DND-41 (cell line): ENCODE measurements around the gene PLCB4.

ENCODE experiments used
- ATAC-seq: fragments of 200-7000 bp; cut with Tn5 transposase; 3 replicates; pipeline ENCODE4 v1.9.1; 2021; ENCODE audit warnings: low read depth; ENCODE audit not compliant: insufficient read depth
- DNase-seq: peaks from one replicate; pipeline ENCODE4 v3.0.0-alpha.2; 2020
- H2AFZ ChIP-seq: 2 replicates; pipeline ENCODE4 v1.6.0; 2012; ENCODE audit warnings: low read depth, low read length
- H3K27ac ChIP-seq: 2 replicates; pipeline ENCODE4 v1.5.1; 2012; ENCODE audit warnings: low read length, inconsistent platforms
- H3K27me3 ChIP-seq: fragments of 200-600 bp; sonication (generic); 2 replicates; pipeline ENCODE4 v1.6.0; 2012; ENCODE audit warnings: low read length, mild to moderate bottlenecking, inconsistent platforms; ENCODE audit not compliant: insufficient read depth, poor library complexity
- H3K36me3 ChIP-seq: 2 replicates; pipeline ENCODE4 v1.5.1; 2012; ENCODE audit warnings: low read length, inconsistent platforms; ENCODE audit not compliant: insufficient read depth
- H3K4me1 ChIP-seq: 2 replicates; pipeline ENCODE4 v1.5.1; 2012; ENCODE audit warnings: mild to moderate bottlenecking, low read length; ENCODE audit not compliant: insufficient read depth
- H3K4me2 ChIP-seq: 2 replicates; pipeline ENCODE4 v1.6.0; 2012; ENCODE audit warnings: mild to moderate bottlenecking, moderate library complexity, low read length, inconsistent platforms; ENCODE audit not compliant: insufficient read depth
- H3K4me3 ChIP-seq, 2 experiments: fragments of 200-600 bp in 1 of 2; shearing (Covaris generic) in 1 of 2; 2 replicates each; pipeline ENCODE4 v1.5.1; 2012 to 2016; ENCODE audit warnings: inconsistent platforms in 2 of 2, low read length in 2 of 2, mild to moderate bottlenecking in 2 of 2, low read depth in 1 of 2, moderate library complexity in 1 of 2
- H3K79me2 ChIP-seq: 2 replicates; pipeline ENCODE4 v1.6.0; 2012; ENCODE audit warnings: low read length, inconsistent platforms; ENCODE audit not compliant: insufficient read depth
- H3K9ac ChIP-seq: 2 replicates; pipeline ENCODE4 v1.6.0; 2012; ENCODE audit warnings: low read depth, mild to moderate bottlenecking, inconsistent platforms, low read length, moderate library complexity
- H3K9me3 ChIP-seq: 2 replicates; pipeline ENCODE4 v1.5.1; 2012; ENCODE audit warnings: low read length, moderate library complexity, mild to moderate bottlenecking, inconsistent platforms; ENCODE audit not compliant: insufficient read depth, severe bottlenecking
- H4K20me1 ChIP-seq: 2 replicates; pipeline ENCODE4 v1.6.0; 2012; ENCODE audit warnings: low read length; ENCODE audit not compliant: insufficient read depth
- EZH2 ChIP-seq: IDR thresholded peaks from 3 replicates; pipeline ENCODE4 v1.6.1; 2012; ENCODE audit warnings: borderline replicate concordance, low read depth, mild to moderate bottlenecking, moderate library complexity, low read length, inconsistent platforms; ENCODE audit not compliant: severe bottlenecking
- TF ChIP-seq, protein P1 (sequence below): IDR thresholded peaks from 2 replicates; pipeline ENCODE4 v1.5.1; 2012; ENCODE audit warnings: borderline replicate concordance, low read length, moderate library complexity, mild to moderate bottlenecking; ENCODE audit not compliant: poor library complexity, severe bottlenecking; ENCODE audit errors: extremely low read depth

Gene PLCB4

GRCh38 chr20:9332791-9333479, 264.0 kb downstream of the PLCB4 start:
- Histone ChIP-seq H3K4me2 (no peak overlapping the region), H3K27ac (no peak overlapping the region), H3K4me1 (no peaks in the 10 kb centered on the region), H3K9ac (no peak overlapping the region), H3K36me3 (no peaks in the 10 kb centered on the region), H3K27me3 (no peaks in the 10 kb centered on the region), H3K4me3 (no peak overlapping the region), H3K79me2 (no peaks in the 10 kb centered on the region), H2AFZ (no peak overlapping the region), H4K20me1 (no peaks in the 10 kb centered on the region), H3K9me3 (no peaks in the 10 kb centered on the region)
- TF ChIP-seq EZH2 = no peak
- TF ChIP-seq, protein P1, sequence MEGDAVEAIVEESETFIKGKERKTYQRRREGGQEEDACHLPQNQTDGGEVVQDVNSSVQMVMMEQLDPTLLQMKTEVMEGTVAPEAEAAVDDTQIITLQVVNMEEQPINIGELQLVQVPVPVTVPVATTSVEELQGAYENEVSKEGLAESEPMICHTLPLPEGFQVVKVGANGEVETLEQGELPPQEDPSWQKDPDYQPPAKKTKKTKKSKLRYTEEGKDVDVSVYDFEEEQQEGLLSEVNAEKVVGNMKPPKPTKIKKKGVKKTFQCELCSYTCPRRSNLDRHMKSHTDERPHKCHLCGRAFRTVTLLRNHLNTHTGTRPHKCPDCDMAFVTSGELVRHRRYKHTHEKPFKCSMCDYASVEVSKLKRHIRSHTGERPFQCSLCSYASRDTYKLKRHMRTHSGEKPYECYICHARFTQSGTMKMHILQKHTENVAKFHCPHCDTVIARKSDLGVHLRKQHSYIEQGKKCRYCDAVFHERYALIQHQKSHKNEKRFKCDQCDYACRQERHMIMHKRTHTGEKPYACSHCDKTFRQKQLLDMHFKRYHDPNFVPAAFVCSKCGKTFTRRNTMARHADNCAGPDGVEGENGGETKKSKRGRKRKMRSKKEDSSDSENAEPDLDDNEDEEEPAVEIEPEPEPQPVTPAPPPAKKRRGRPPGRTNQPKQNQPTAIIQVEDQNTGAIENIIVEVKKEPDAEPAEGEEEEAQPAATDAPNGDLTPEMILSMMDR = no peak
- ATAC-seq (no peak), DNase-seq (no peak)

GRCh38 chr20:9334866-9335265, 266.0 kb downstream of the PLCB4 start:
- no peaks in the 10 kb centered on the region for H3K36me3 ChIP-seq
- H4K20me1 ChIP-seq = no peaks in the 10 kb centered on the region
- H3K9ac ChIP-seq = no peak overlapping the region
- no peak overlapping the region for H3K4me2 ChIP-seq
- H3K4me1 ChIP-seq = no peaks in the 10 kb centered on the region
- no peak for ATAC-seq
- H3K79me2 ChIP-seq = no peaks in the 10 kb centered on the region
- no peaks in the 10 kb centered on the region for H3K27me3 ChIP-seq
- H2AFZ ChIP-seq = no peak overlapping the region
- H3K27ac ChIP-seq = no peak overlapping the region
- no peaks in the 10 kb centered on the region for H3K9me3 ChIP-seq
- no peak for DNase-seq
- H3K4me3 ChIP-seq = no peak overlapping the region
- TF ChIP-seq, protein P1 = no peak
- TF ChIP-seq EZH2 = no peak

GRCh38 chr20:9338101-9338500, 269.2 kb downstream of the PLCB4 start:
- Histone ChIP-seq H3K79me2 (no peaks in the 10 kb centered on the region), H3K9ac (no peak overlapping the region), H2AFZ (no peak overlapping the region), H3K36me3 (no peaks in the 10 kb centered on the region), H3K27me3 (no peaks in the 10 kb centered on the region), H3K4me1 (no peaks in the 10 kb centered on the region), H3K27ac (no peak overlapping the region), H3K4me3 (no peak overlapping the region), H3K9me3 (no peaks in the 10 kb centered on the region), H3K4me2 (no peak overlapping the region), H4K20me1 (no peaks in the 10 kb centered on the region)
- no peak for TF ChIP-seq EZH2
- TF ChIP-seq, protein P1 = no peak
- no peak for ATAC-seq
- no peak for DNase-seq
